HG03469 (cell line): ENCODE measurements around the gene PAQR4.

Source experiments
- ATAC-seq: cut with Tn5 transposase; IDR thresholded peaks from one replicate; pipeline ENCODE4 v1.9.1; 2021; ENCODE audit warnings: mild to moderate bottlenecking, moderate library complexity, moderate number of reproducible peaks; ENCODE audit not compliant: unreplicated experiment

PAQR4 gene

GRCh38 chr16:2979669-2980226, 10.6 kb downstream of the PAQR4 start:
- ATAC-seq: no peak

DNA sequence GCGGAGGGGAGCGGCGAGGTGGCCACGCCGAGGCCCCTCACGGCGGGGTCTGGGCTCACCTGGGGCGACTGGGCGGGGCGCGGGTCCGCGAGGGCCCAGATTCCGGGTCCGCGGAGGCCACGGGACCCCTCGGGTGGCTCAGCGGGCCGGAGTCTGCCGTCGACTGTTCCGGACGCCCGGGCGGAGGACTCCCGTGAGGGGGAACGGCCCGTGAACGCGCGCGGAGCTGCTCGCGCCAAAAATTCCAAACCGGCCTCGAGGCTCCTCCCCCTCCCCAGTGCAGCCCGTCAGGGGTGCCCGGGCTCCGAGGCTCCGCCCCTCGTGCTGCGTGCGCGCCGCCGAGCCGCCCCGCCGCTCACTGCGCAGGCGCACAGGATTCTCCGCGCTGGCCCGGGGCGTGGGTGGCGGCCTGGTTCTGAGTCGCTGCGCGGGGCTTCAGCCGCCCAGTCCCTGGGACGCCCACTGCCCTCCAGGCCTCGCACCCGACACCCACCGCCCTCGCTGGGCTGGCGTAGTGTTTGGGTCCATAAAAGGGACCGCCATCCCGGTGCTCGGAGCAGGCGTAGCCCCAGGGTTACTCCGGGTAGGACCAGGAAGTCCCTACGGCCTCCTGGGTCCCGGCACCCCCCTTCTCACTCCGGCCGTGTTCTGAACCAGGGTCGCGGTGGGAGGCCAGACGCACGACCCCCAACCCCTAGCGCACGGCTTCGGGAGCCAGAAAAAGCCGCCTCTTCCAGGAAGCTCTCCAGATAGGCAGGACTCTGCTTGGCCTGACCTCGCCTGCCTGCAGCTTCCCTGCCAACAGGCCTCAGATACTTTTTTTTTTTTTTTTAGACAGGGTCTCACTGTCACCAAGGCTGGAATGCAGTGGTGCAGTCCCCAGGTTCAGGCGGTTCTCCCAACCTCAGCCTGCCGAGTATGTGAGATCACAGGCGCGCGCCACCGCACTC, 11.4 kb downstream of the PAQR4 start, which contains the start of gene PKMYT1:
Gene PKMYT1 (minus strand): TSS at position 220 of the 950 bp plus-strand sequence. CDS start 789 bp downstream, outside the sequence.
- ATAC-seq: peak; percentile 57

DNA sequence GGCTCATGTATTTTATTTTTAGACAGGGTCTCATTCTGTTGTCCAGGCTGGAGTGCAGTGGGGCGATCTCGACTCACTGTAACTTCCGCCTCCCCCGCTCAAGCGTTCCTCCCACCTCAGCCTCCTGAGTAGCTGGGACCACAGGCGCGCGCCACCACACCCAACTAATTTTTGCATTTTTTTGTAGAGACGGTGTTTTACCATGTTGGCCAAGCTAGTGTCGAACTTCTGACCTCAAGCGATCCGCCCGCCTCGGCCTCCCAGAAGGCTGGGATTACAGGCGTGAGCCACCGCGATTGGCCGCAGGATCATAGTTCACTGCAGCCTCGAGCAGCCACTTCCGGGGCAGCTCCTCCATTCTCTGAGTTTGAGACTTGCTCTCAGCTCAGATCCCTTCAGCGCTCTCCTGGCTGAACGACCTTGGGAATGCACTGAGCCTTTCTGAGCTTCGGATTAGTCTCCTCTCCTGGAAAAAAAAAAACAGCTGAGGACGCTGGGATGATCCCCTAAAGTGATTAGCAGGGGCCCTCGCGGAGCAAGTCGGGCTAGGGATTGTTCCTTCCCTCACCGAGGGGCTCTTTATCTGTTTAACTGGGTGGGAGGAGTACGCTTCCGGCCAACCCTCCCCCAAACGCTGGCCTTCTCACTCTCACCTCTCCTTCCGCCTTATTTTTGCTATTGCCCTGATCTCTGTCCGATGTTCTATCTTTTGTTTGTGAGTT, 12.2 kb downstream of the PAQR4 start:
- ATAC-seq: no peak

DNA sequence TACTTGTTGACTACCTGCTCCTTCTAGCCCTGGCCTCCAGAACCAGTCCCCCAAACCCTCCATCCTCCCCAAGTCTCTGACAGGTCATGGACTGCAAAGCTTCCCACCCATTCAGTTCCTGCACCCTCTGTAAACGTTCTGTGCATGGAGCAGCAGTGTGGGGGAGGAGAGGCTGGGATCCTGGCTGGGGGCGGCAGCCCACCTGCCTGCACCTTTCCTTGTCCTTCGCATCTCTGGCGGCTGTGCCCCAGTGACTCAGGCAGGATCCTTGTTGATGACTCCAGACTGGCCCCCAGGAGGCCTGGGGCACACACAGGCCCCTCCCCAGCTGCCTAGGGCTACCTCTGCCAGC, 12.7 kb downstream of the PAQR4 start:
- ATAC-seq: no peak

DNA sequence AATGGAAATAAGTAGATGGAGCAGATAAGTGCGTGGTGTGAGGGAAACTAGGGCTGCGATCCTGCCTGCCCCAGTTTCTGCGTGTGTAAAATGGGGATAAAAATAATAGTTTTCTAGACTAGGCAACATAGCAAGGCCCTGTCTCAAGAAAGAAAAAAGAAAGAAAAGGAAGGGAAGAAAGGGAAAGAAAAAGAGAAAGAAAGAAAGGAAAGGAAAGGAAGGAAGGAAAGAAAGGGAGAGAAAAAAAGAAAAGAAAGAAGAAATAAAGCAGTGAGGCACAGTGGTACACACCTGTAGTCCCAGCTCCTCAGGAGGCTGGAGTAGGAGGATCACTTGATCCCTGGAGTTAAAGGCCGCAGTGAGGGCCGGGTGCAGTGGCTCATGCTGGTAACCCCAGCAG, 13.3 kb downstream of the PAQR4 start:
- ATAC-seq: no peak

- no peak for ATAC-seq
These were observed 14.6 kb downstream of the PAQR4 start for GRCh38 chr16:2983706-2984136.

- no peak for ATAC-seq
These were observed 16.3 kb downstream of the PAQR4 start for GRCh38 chr16:2985462-2985861.

- no peak for ATAC-seq
These were observed 16.8 kb downstream of the PAQR4 start for GRCh38 chr16:2985893-2986355.

GRCh38 chr16:2986623-2987188, 17.6 kb downstream of the PAQR4 start:
- no peak for ATAC-seq

DNA sequence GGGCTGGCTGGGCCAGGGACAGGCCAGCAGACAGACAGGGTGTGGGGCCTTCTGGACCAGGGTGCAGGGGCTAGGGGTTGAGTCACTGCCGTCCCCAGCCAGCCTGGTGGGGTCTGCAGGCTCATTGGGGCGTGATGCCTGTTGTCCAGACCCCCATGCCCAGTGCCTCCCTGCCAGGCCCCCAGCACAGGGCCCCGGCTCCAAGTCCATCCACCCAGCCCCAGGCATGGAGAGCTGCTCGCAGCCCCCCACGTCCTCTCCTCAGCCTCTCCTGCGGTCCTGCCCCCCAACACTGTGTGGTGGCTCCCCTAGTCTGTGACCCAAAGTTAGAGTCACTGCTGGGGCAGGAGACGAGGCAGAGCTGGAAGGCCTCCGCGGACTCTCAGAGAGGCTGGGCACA, 18.1 kb downstream of the PAQR4 start:
- ATAC-seq: no peak

DNA sequence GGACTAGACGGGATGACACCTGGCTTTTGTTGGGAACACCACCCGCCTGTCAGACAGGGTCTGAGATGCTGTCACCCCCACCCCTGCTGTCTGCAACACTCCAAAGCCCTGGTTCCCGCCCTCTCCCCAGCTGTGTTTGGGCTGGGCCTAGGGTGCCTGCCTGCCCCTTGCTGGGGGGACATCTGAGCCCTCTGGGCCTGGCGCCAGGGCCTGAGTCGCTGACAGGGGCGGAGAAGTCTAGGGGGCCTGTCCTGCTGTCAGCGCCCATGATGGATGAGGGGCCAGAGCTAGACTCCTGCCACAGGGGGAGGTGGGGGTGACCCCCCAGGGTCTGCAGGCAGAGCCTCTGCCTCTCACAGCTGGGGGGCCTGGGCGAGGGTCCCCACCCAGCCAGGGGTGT, 18.7 kb downstream of the PAQR4 start:
- ATAC-seq: no peak

DNA sequence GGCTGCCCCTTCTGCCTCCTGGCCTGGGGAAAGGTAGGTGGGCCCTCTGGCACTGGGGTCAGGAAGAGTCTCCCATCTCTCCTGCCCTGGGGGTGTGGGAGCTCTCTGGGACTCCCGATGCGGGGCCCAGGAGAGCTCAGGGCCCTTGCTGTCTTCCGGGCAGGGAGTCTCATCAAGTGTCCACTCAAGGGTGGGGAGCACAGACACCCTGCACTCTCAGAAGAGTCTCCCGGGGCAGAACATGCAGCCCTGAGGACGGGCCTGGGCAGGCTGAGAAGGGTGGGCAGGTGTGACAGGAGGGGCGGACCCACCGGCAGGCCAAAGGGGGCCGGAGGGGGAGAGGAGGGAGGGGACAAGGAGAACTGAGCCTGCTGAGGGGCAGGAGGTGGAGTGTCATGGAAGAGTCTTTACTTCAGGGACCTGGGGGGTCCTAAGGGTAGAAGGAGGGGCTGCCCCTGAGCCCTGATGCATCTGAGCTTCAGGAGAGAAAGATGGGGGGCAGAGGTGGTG, 19.5 kb downstream of the PAQR4 start:
- no peak for ATAC-seq

DNA sequence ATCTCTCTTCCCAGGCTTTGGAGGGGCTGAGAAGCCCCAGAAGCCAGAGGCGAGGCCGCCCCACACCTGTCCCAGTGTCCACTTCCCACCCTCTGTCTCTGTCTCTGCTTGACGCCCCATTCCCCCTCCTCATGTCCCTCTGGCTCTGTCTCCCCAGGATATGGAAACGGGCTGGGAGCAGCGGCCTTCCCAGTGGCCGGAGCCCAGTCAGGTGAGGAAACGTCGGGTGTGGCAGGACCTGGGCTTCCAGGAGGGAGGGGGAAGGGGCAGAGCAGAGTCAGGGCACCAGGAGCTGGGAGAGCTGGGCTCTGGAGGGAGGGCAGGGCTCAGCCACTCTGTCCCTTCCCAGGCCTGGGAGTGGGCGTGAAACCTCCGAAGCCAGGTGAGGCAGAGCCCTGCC, 21.7 kb downstream of the PAQR4 start:
- ATAC-seq: no peak

- ATAC-seq: no peak
These were observed 22.6 kb downstream of the PAQR4 start for GRCh38 chr16:2991566-2992261.

GRCh38 chr16:2992383-2993081, 23.4 kb downstream of the PAQR4 start:
- no peak for ATAC-seq

DNA sequence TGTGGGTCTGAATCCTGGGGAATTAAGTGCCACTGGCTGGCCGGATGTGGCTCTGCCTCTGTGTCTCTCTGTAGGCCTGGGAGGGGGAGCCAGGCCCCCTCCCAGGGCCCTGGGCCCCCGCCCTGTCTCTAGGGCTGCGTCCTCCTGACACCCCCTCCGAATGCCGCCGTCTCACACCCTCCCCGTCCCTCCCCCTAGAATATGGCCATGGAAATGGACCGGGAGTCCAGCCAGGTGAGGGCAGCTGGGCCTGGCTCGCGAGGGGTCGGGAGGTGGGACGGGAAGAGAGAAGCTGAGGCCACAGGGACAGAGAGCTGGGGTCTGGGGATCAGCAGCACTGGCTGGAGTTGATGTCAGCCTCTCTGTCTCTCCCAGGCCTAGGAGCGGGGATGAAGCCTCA, 27.1 kb downstream of the PAQR4 start:
- ATAC-seq: no peak

DNA sequence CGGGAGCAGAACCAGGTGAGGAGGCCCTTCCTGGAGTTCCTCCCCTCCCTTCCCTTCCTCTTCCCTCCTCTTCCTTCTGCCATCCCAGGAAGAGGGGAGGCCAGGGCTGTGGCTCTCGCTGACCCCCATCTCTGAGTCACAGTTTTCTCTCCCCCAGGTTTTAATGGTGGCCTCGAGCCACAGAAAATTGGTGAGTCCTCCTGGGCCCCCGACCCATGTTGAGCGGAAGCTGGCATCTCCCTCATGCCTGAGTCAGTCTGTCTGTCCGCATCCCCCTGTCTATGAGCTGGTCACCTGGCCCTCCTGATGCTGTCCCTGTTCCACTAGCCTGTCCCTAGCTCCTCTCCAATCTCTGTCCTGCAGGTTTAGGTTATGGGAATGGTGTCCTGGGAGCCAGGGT, 30.8 kb downstream of the PAQR4 start:
- no peak for ATAC-seq

DNA sequence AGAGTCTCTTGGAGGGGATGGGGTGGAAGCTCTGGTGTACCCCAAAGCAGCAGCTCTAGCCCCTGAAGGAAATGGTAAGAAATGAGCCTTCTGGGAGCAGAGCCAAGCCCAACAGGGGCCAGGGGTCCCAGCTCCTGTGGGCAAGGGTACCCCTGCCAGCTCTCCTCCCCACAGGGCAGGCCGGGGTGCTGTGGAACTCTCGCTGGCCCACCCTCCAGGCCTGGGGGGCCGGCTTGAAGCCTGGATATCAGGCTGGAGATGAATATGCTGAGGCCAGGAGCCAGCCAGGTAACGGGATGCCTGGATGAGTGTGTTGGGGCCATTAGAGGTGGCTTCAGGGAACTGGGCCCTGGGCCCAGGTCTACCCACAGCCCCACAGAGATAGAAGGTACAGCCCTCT, 31.4 kb downstream of the PAQR4 start:
- no peak for ATAC-seq

- no peak for ATAC-seq
These were observed 32.2 kb downstream of the PAQR4 start for GRCh38 chr16:3001316-3001715.
